Natural killer cell (primary cell): ENCODE measurements around the gene DST. TPM values are rescaled to one million over a fixed set of nuclear protein-coding genes. Genes with fewer than 3 reads are reported as not detected.

ENCODE experiments used
- ATAC-seq, 3 donors: fragments of 150-1000 bp in 2 of 3; fragments of 200-7000 bp in 1 of 3; cut with Tn5 transposase; 1 replicate in 1 of 3; 2 replicates in 2 of 3; pipeline ENCODE4 v1.10.0; 2021; ENCODE audit warnings: mild to moderate bottlenecking in 2 of 3, moderate library complexity in 2 of 3
- DNase-seq, 2 donors: peaks; one replicate each; pipeline versions ENCODE4 v3.0.0 to v3.0.0-alpha.2; 2013 to 2021; ENCODE audit warnings: mixed read lengths in 1 of 2
- H3K27ac ChIP-seq: one replicate; pipeline ENCODE4 v1.5.1; 2013; ENCODE audit warnings: mild to moderate bottlenecking, low read length
- H3K27me3 ChIP-seq: one replicate; pipeline ENCODE4 v1.6.1; 2013; ENCODE audit warnings: low read length; ENCODE audit not compliant: control insufficient read depth, insufficient read depth
- H3K36me3 ChIP-seq: one replicate; pipeline ENCODE4 v1.6.1; 2013; ENCODE audit warnings: low read length; ENCODE audit not compliant: control insufficient read depth, insufficient read depth
- H3K4me1 ChIP-seq: one replicate; pipeline ENCODE4 v1.6.1; 2013; ENCODE audit warnings: low read length; ENCODE audit not compliant: control insufficient read depth, insufficient read depth
- H3K4me3 ChIP-seq: one replicate; pipeline ENCODE4 v1.5.1; 2013; ENCODE audit warnings: low read length
- H3K9me3 ChIP-seq: one replicate; pipeline ENCODE4 v1.6.1; 2013; ENCODE audit warnings: low read length; ENCODE audit not compliant: control insufficient read depth, insufficient read depth
- H3K27ac Mint-ChIP-seq, 2 donors: one replicate each; pipeline ENCODE4 v1.8.0; 2022; ENCODE audit warnings: mild to moderate bottlenecking in 2 of 2, mixed read lengths in 2 of 2, moderate library complexity in 1 of 2
- H3K27me3 Mint-ChIP-seq, 2 donors: one replicate each; pipeline ENCODE4 v1.8.0; 2022; ENCODE audit warnings: low read depth in 2 of 2, mixed read lengths in 2 of 2
- H3K36me3 Mint-ChIP-seq: one replicate; pipeline ENCODE4 v1.8.0; 2022; ENCODE audit warnings: mixed read lengths
- H3K4me1 Mint-ChIP-seq, 2 donors: one replicate each; pipeline ENCODE4 v1.8.0; 2022; ENCODE audit warnings: mixed read lengths in 2 of 2
- H3K4me3 Mint-ChIP-seq: one replicate; pipeline ENCODE4 v1.8.0; 2022; ENCODE audit warnings: mild to moderate bottlenecking, moderate library complexity, mixed read lengths
- H3K9me3 Mint-ChIP-seq, 2 donors: one replicate each; pipeline ENCODE4 v1.8.0; 2022; ENCODE audit warnings: mixed read lengths in 2 of 2
- WGBS: methylation state at CpG from one replicate; pipeline ENCODE4 v1.1.7; 2013; ENCODE audit warnings: missing lambda C conversion rate; ENCODE audit not compliant: insufficient coverage; 5-methylcytosine and 5-hydroxymethylcytosine counted together
- intact Hi-C: fragments of 100-400 bp; cut with micrococcal nuclease; formaldehyde crosslinking; loops from one replicate; pipeline ENCODE4 v1.14.2; 2022
- total RNA-seq, 4 donors: library from RNA; stranded (reverse); fragments of 120-200 nt in 1 of 4; gene quantifications; one replicate each; pipeline versions ENCODE4 v1.2.3 to v1.2.4, GENCODE V29; 2013 to 2022
- TF ChIP-seq, protein P1 (sequence below): fragments of 200-600 bp; IDR thresholded peaks from one replicate; pipeline ENCODE4 v1.8.0; 2022; ENCODE audit warnings: antibody characterized with exemption

Gene DST
- total RNA-seq, 3 donors from 2014 or later (not counting 1 experiment from before 2014, with no cell fraction given) = 5.6 to 14.7 (median 8.9) TPM

DNA sequence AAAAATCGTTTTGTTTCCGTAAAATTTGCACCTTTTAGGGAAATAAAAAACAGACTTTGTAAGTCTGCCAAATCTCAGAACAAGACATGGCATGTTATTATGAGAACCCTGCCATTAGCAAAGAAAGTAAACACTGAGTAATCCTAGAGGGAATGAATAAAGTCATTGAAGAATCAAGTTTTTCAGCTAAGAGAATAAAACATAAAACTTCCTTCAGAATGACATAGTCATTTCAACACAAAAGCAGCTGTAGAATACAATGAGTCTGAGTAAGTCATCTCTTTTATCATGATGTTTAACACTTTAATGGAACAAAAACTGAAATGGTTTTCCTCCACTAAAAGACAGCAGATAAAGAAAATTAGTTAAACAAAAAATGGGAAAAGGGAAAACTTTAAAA is 10.3 kb upstream of the DST start:
- H3K27ac ChIP-seq = no peak overlapping the region
- H3K27me3 Mint-ChIP-seq = no peaks in the 10 kb centered on the region
- H3K4me3 ChIP-seq = no peak overlapping the region
- no peak for DNase-seq
- no peak overlapping the region for H3K27ac Mint-ChIP-seq
- WGBS = 86% methylated on average over 2 of the region's 2 CpGs
- H3K9me3 Mint-ChIP-seq = peaks cover 0 to 2% of the 10 kb centered on the region in 2 donors
- no peaks in the 10 kb centered on the region for H3K36me3 Mint-ChIP-seq
- ATAC-seq = no peak
- no peak overlapping the region for H3K4me3 Mint-ChIP-seq
- no peaks in the 10 kb centered on the region for H3K4me1 Mint-ChIP-seq
- TF ChIP-seq, protein P1, sequence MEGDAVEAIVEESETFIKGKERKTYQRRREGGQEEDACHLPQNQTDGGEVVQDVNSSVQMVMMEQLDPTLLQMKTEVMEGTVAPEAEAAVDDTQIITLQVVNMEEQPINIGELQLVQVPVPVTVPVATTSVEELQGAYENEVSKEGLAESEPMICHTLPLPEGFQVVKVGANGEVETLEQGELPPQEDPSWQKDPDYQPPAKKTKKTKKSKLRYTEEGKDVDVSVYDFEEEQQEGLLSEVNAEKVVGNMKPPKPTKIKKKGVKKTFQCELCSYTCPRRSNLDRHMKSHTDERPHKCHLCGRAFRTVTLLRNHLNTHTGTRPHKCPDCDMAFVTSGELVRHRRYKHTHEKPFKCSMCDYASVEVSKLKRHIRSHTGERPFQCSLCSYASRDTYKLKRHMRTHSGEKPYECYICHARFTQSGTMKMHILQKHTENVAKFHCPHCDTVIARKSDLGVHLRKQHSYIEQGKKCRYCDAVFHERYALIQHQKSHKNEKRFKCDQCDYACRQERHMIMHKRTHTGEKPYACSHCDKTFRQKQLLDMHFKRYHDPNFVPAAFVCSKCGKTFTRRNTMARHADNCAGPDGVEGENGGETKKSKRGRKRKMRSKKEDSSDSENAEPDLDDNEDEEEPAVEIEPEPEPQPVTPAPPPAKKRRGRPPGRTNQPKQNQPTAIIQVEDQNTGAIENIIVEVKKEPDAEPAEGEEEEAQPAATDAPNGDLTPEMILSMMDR = no peak
- intact Hi-C loops = no loop called here
- H3K4me1 ChIP-seq = no peaks in the 10 kb centered on the region
- no peaks in the 10 kb centered on the region for H3K27me3 ChIP-seq
- no peaks in the 10 kb centered on the region for H3K9me3 ChIP-seq
- no peaks in the 10 kb centered on the region for H3K36me3 ChIP-seq

DNA sequence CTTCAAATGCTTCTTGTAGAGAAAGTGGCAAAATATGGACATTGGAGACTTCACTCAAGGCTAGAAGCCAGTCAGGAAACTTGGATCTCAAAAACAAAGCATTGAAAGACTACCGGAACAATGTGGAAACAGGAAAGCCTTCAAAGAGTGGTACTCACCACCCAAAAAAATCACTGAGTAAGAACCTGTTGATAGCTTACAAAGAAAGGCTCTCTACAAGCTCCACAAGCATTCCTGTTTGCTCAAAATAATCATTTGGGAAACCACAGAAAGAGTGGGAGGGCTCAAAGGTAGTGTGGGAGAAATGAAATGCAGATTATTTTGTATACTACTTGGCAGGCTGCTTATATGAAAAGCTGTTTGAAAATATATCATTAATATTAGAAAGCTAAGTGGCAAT is 9.5 kb upstream of the DST start:
- H3K36me3 Mint-ChIP-seq = no peaks in the 10 kb centered on the region
- ATAC-seq = no peak
- WGBS = 50% methylated on average over 1 of the region's 1 CpG
- peaks cover 0 to 2% of the 10 kb centered on the region in 2 donors for H3K9me3 Mint-ChIP-seq
- no peaks in the 10 kb centered on the region for H3K4me1 Mint-ChIP-seq
- Histone ChIP-seq H3K36me3 (no peaks in the 10 kb centered on the region), H3K4me3 (no peak overlapping the region), H3K27ac (no peak overlapping the region), H3K4me1 (no peaks in the 10 kb centered on the region), H3K9me3 (no peaks in the 10 kb centered on the region), H3K27me3 (no peaks in the 10 kb centered on the region)
- intact Hi-C loops = no loop called here
- no peak overlapping the region for H3K4me3 Mint-ChIP-seq
- no peak for DNase-seq
- H3K27ac Mint-ChIP-seq = no peak overlapping the region
- no peaks in the 10 kb centered on the region for H3K27me3 Mint-ChIP-seq
- TF ChIP-seq, protein P1 = no peak

DNA sequence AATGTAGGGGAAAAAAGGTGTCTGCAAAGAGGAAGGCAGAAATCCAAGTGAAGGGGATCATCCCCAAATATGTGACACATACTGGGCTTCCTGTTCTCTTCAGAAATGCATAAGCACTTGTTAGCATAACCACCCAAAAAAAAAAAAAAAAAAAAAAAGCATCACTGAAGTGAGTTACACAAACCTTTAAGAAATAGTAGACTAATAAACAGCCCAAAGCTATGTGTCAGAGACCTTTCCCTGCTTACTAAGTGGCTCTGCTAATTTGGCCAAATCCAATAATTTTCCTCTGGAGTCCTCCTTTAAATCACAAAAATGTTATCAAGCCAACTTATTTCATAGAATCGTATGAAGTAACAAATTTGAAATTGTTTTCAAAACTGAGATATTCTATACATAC is 7.5 kb upstream of the DST start:
- Mint-ChIP-seq H3K9me3 (peaks cover 0 to 2% of the 10 kb centered on the region in 2 donors), H3K4me3 (no peak overlapping the region), H3K27ac (no peak overlapping the region), H3K27me3 (no peaks in the 10 kb centered on the region), H3K4me1 (no peaks in the 10 kb centered on the region), H3K36me3 (no peaks in the 10 kb centered on the region)
- ATAC-seq (no peak), DNase-seq (no peak)
- Histone ChIP-seq H3K4me1 (no peaks in the 10 kb centered on the region), H3K9me3 (no peaks in the 10 kb centered on the region), H3K4me3 (no peak overlapping the region), H3K27ac (no peak overlapping the region), H3K27me3 (no peaks in the 10 kb centered on the region), H3K36me3 (no peaks in the 10 kb centered on the region)
- WGBS = 80% methylated on average over 1 of the region's 1 CpG
- TF ChIP-seq, protein P1 = no peak
- intact Hi-C loops = no loop called here

DNA sequence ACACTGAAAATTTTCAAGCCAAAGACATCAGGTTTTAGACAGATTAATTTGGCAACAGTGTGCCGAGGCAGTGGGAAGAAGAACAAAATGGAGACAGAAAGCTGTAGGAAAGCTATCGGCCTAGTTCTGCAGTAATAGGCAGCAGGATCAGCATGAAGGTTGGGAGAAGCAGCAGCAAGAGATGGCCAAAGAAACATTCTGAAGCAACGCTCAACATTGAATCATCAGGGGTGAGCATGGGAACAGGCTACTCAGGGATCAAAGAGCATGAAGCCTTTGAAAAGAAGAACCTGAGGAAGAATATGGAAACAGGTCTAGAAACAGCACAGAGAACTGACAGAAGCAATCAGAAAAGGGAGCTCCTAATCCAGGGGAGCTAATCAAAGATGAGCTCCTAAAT is 7.1 kb upstream of the DST start:
- Mint-ChIP-seq H3K9me3 (peaks cover 0 to 2% of the 10 kb centered on the region in 2 donors), H3K4me3 (no peak overlapping the region), H3K4me1 (no peaks in the 10 kb centered on the region), H3K27ac (no peak overlapping the region), H3K36me3 (no peaks in the 10 kb centered on the region), H3K27me3 (no peaks in the 10 kb centered on the region)
- intact Hi-C loops = no loop called here
- Histone ChIP-seq H3K9me3 (no peaks in the 10 kb centered on the region), H3K36me3 (no peaks in the 10 kb centered on the region), H3K4me3 (no peak overlapping the region), H3K27ac (no peak overlapping the region), H3K4me1 (no peaks in the 10 kb centered on the region), H3K27me3 (no peaks in the 10 kb centered on the region)
- 95% methylated on average over 3 of the region's 3 CpGs for WGBS
- no peak for ATAC-seq
- TF ChIP-seq, protein P1 = no peak
- no peak for DNase-seq
